HG02798 (cell line): ENCODE data around the gene DPM3.
"Not testable (repeated sequence)": the region's sequence is repeated elsewhere in the genome, so short reads cannot be mapped to it uniquely, and the experiment has no call there.

Experiments used
- ATAC-seq: cut with Tn5 transposase; IDR thresholded peaks from one replicate; pipeline ENCODE4 v1.9.1; 2021; ENCODE audit warnings: mild to moderate bottlenecking; ENCODE audit not compliant: unreplicated experiment, poor library complexity

Gene DPM3

GRCh38 chr1:155127105-155127966 is 13.0 kb downstream of the DPM3 start, which contains the start of gene EFNA1:
Gene EFNA1 (plus strand): TSS chr1:155127876. CDS start chr1:155127978, 102 bp downstream.
- ATAC-seq: no peak

GRCh38 chr1:155126556-155127104 is 13.7 kb downstream of the DPM3 start:
- ATAC-seq: no peak

GRCh38 chr1:155125946-155126555 is 14.3 kb downstream of the DPM3 start:
- ATAC-seq: no peak

GRCh38 chr1:155125511-155125945 is 14.8 kb downstream of the DPM3 start:
- ATAC-seq: no peak

GRCh38 chr1:155124503-155125463 is 15.5 kb downstream of the DPM3 start:
- ATAC-seq: no peak

- ATAC-seq: no peak
These were observed 16.5 kb downstream of the DPM3 start for GRCh38 chr1:155123801-155124200.

- no peak for ATAC-seq
These were observed 18.0 kb downstream of the DPM3 start for GRCh38 chr1:155122308-155122707.

- ATAC-seq: no peak
These were observed 19.1 kb downstream of the DPM3 start for GRCh38 chr1:155121249-155121648.

GRCh38 chr1:155120253-155120652 is 20.1 kb downstream of the DPM3 start:
- ATAC-seq: no peak

GRCh38 chr1:155118090-155118489 is 22.2 kb downstream of the DPM3 start:
- ATAC-seq: not testable (repeated sequence)

- no peak for ATAC-seq
These were observed 22.7 kb downstream of the DPM3 start for GRCh38 chr1:155117610-155118009.

GRCh38 chr1:155116113-155116764 is 24.1 kb downstream of the DPM3 start:
- ATAC-seq: no peak

GRCh38 chr1:155113450-155113980 is 26.8 kb downstream of the DPM3 start:
- ATAC-seq: no peak

- no peak for ATAC-seq
These were observed 29.5 kb downstream of the DPM3 start for GRCh38 chr1:155110826-155111225.

GRCh38 chr1:155110381-155110780 is 29.9 kb downstream of the DPM3 start:
- no peak for ATAC-seq

- no peak for ATAC-seq
These were observed 32.0 kb downstream of the DPM3 start for GRCh38 chr1:155108296-155108695.

- ATAC-seq: no peak
These were observed 32.7 kb downstream of the DPM3 start for GRCh38 chr1:155107309-155108264.

- ATAC-seq: no peak
These were observed 33.5 kb downstream of the DPM3 start for GRCh38 chr1:155106862-155107261.
